NCI-H146 treated with DMSO at 0.1 percent for 48 hours (cell line): ENCODE results near the gene ODAD2.
"Not testable (repeated sequence)": the region's sequence is repeated elsewhere in the genome, so short reads cannot be mapped to it uniquely, and the experiment has no call there.

Experiments
- DNase-seq: peaks from one replicate; lab custom pipeline; 2025; ENCODE audit not compliant: unreplicated experiment; lab: John Stamatoyannopoulos, UW

ODAD2 gene

GRCh38 chr10:27998954-27999275, at the start of gene ODAD2:
ODAD2 (minus strand) TSS chr10:27999079; CDS start chr10:27995142, 3,937 bp downstream.
- DNase-seq = no peak

- DNase-seq = no peak
Measured at GRCh38 chr10:28047061-28047460, 48.2 kb upstream of the ODAD2 start.

DNA sequence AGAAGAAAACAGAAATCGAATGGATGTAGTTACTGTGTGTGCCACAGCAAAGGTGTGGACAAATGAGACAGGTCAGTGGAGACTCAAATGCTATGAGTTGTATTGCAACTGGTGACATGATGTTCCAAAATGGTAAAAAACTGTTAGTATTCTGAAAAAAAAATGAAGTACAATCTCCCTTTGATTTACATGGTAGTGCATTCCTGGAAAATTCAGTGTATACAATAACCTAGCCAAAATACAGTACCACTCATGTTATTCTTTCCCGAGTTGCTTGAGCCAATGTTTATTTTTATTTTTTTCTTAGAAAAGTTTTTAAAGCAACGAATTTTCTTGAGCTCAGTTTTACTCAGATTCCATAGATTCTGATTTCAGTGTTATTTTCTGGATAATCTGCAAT, 47.7 kb upstream of the ODAD2 start:
- no peak for DNase-seq

DNA sequence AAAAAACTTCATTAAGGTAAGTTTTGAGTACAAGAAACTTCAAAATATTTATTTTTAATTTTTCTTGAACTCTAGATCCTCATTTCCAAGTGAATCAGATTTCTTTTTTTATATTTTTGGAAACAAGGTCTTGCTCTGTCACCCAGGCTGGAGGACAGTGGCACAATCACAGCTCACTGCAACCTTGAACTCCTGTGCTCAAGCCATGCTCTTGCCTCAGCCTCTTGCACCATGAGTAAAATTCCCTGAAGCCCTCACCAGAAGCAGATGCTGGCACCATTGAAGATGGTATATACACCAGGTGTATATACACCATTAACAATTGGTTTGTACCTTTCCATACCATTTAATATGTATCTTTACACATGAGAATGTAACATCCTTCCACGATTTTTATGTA, 45.1 kb upstream of the ODAD2 start:
- no peak for DNase-seq

DNA sequence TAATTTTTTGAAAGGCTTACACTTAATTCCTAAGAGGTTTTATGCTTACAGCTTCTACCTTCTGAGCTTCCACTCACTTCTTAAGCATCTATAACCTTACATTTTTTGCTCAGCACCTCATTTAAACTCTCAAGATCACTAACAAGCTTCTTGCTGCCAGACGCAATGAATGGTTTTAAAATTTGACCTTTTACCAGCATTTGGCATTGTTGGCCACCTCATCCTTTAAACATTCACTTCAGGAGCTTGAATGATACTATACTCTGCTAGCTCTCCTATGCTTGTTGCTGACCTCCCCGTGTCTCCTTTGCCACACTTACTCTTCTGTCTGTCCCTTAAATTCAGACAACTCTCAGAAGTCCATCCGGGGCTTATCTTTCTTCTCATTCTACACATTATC, 37.7 kb upstream of the ODAD2 start:
- no peak for DNase-seq

GRCh38 chr10:28020993-28021982, 22.4 kb upstream of the ODAD2 start:
- no peak for DNase-seq

GRCh38 chr10:28020080-28020860, 21.4 kb upstream of the ODAD2 start:
- no peak for DNase-seq

- DNase-seq = no peak
Measured at GRCh38 chr10:28014651-28015050, 15.8 kb upstream of the ODAD2 start.

- no peak for DNase-seq
Measured at GRCh38 chr10:28012990-28013515, 14.2 kb upstream of the ODAD2 start.

DNA sequence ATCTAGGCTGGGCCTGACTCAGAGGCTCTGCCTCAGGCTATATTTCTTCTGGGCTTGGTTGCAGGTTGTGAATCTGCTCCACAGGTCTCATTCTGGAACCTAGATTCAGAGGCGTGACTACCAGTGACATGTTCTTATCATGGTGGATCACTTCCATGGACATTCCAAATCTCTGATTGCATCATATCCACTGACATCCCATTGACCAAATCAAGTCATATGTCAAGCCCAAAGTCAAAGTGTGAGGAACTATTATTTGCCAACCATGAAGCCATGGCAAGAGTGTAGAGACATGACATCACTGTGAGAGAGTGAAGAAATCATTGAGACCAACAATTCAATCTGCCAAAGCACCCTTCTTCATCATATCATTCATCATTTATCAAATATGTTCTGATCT, 11.9 kb upstream of the ODAD2 start:
- DNase-seq = no peak

- no peak for DNase-seq
Measured at GRCh38 chr10:28008054-28008453, 9.2 kb upstream of the ODAD2 start.

GRCh38 chr10:28001353-28001752, 2.5 kb upstream of the ODAD2 start:
- DNase-seq = no peak

DNA sequence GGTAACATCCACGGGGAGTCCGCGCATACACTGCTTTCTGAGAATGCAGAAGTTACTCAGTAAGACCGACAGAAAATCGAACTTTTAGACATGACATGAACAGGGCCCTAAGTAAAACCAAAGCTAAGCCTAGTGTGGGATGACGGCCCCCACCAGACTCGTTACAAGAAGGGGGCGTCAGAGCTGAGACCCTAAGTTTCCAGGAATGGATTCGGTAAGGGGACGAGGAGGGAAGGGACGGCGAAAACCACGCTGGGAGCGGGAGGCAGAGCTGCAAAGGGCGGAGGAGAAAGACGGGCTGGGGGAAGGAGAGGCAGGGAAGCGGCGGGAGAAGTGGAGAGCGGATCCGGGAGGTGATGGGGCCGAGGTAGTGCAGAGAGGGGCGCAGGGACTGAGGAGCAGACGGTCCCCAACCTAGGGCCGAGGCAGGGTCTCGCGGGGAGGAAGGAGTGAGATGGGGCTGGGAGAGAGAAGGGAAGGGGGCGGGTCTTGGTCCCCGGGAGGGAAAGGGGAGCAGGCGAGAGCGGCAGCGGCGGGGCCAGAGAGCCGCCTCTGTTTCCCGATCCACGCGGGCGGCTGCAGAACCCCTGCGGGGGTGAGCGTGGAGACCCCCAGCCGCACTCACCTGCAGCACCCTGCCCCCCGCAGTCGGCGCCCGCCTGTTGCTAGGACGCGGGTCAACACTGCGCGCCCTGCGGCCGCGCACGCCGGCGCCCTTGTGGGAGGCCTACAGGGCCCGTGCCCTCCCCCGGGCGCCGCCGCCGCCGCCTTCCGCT, 513 bp downstream of the ODAD2 start:
- no peak for DNase-seq

- no peak for DNase-seq
Measured at GRCh38 chr10:27997865-27998177, 1.1 kb downstream of the ODAD2 start.

DNA sequence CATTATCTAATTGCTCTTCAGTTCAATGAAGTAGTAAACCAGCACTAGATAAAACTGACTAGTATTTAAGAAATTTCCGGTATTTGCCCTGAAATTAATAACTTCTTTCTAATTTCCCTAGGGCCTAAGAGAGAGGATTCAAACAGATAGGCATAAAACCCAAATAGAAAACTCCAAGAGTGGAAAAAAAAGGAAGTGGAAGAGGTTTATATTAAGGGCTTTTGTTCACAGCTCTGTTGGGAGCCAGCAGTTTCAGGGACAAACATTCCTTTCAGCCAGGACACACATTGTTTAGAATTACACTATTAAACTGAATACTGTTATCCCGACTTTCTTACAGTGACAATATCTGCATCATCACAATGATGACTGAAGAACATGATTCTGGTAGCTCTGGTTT, 3.6 kb downstream of the ODAD2 start:
- DNase-seq = no peak

- DNase-seq = not testable (repeated sequence)
Measured at GRCh38 chr10:27989357-27989756, 9.5 kb downstream of the ODAD2 start.

- DNase-seq = no peak
Measured at GRCh38 chr10:27986821-27987220, 12.1 kb downstream of the ODAD2 start.

- DNase-seq = no peak
Measured at GRCh38 chr10:27982875-27983543, 15.9 kb downstream of the ODAD2 start.

- no peak for DNase-seq
Measured at GRCh38 chr10:27981744-27982143, 17.1 kb downstream of the ODAD2 start.

GRCh38 chr10:27970795-27971194, 28.1 kb downstream of the ODAD2 start:
- DNase-seq = not testable (repeated sequence)

DNA sequence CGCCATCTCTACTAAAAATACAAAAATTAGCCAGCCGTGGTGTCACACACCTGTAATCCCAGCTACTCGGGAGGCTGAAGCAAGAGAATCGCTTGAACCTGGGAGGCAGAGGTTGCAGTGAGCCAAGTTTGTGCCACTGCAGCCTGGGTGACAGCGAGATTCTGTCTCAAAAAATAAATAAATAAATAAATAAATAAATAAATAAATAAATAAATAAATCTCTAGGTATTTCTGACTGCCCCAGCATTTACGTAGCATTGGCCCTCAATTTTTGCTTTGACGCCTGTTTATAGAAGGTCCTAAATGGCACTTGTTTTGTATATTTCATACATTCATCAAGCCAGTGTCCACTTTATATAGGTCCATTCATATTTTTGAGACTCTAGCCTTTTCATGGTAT, 28.9 kb downstream of the ODAD2 start:
- DNase-seq = not testable (repeated sequence)
